Urinary bladder (tissue), 2 donors: ENCODE results near the gene ATF1. TPM values are rescaled to one million over a fixed set of nuclear protein-coding genes. Genes with fewer than 3 reads are reported as not detected.

Source experiments
- polyA plus RNA-seq: library from polyadenylated mRNA; stranded (reverse); fragments of 200-250 nt; gene quantifications from one replicate; pipeline ENCODE4 v1.2.3, GENCODE V29; 2013
- small RNA-seq: library from RNA; depleted of rRNA; stranded (forward); fragments of <200 nt; gene quantifications from one replicate; pipeline ENCODE3, GENCODE V24; 2014
- total RNA-seq: library from RNA; depleted of rRNA; stranded (reverse); fragments of >200 nt; gene quantifications from one replicate; pipeline ENCODE4 v1.2.3, GENCODE V29; 2014
- donor health status: healthy.

The ATF1 gene
- total and polyA plus RNA-seq, 2 donors, result 20.2 to 51.2 TPM

Small RNA genes lying within 50 kb of the gene (small RNA-seq; reads per million reads assigned to genes)
- gene AC013244.2 (not detected), gene RF00019 (not detected), gene RN7SL519P (not detected)

Other genes with a start within 250 kb of the ATF1 start
- gene TMPRSS12, start 78.8 kb downstream of the ATF1 start, total RNA-seq, result not detected
- not detected for gene TMPRSS12, start 78.8 kb downstream of the ATF1 start, polyA plus RNA-seq
- gene HIGD1C, start 188.4 kb downstream of the ATF1 start, total RNA-seq, result not detected
- not detected for gene HIGD1C, start 188.4 kb downstream of the ATF1 start, polyA plus RNA-seq